ENCODE measurements around the gene TBC1D3G. TPM values are rescaled to one million over a fixed set of nuclear protein-coding genes. Genes with fewer than 3 reads are reported as not detected.

The TBC1D3G gene
- not detected in 2 replicates for total RNA-seq (2014; rRNA removed; shearing (Covaris generic))

DNA sequence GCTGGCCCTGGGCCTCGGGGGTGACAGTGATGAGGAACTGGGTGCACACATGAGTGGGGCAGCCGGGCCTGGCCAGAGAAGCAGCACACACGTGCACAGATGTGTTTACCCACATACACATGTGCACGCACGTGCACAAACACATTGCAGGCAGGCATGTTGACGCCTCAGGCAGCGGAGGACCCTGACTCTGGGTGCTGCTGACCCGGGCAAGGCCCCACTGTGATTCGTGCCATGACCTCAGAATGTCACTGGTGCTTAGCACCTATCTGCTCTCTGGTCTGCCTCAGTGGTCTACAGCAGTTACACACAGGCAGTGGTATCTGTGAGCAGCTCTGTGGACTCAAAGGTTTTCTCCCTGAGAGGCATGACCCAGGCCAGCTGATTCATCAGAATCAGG is at the start of gene TBC1D3G:
TBC1D3G (plus strand) TSS at position 301 of the 400 bp plus-strand sequence. CDS start 1,528 bp downstream, outside the sequence.

Small RNA genes within 50 kb of the gene (small RNA-seq; reads per million reads assigned to genes)
- gene RF00019, result not detected

Other genes starting within 250 kb of the TBC1D3G start
- gene CCL3, start 233.7 kb upstream of the TBC1D3G start, total RNA-seq (2014; rRNA removed; shearing (Covaris generic)), result not detected in 2 replicates
- gene CCL4, start 220.1 kb upstream of the TBC1D3G start, total RNA-seq (2014; rRNA removed; shearing (Covaris generic)), result 0.72 TPM in 1 of 2 replicates, not detected in the other
- 2.1 and 2.3 TPM in 2 replicates for gene TBC1D3B, start 147.2 kb upstream of the TBC1D3G start, total RNA-seq (2014; rRNA removed; shearing (Covaris generic))
- not detected in 2 replicates for gene CCL3L1, start 127.1 kb upstream of the TBC1D3G start, total RNA-seq (2014; rRNA removed; shearing (Covaris generic))
- gene CCL4L2, start 112.8 kb upstream of the TBC1D3G start, total RNA-seq (2014; rRNA removed; shearing (Covaris generic)), result not detected in 2 replicates
- not detected in 2 replicates for gene TBC1D3I, start 59.3 kb upstream of the TBC1D3G start, total RNA-seq (2014; rRNA removed; shearing (Covaris generic))
- gene TBC1D3H, start 64.6 kb downstream of the TBC1D3G start, total RNA-seq (2014; rRNA removed; shearing (Covaris generic)), result not detected in 2 replicates
- 33.6 and 34.1 TPM in 2 replicates for gene ZNHIT3, start 162.8 kb downstream of the TBC1D3G start, total RNA-seq (2014; rRNA removed; shearing (Covaris generic))
- gene MYO19, start 211.0 kb downstream of the TBC1D3G start, total RNA-seq (2014; rRNA removed; shearing (Covaris generic)), result 112 and 127 TPM in 2 replicates
- 8.2 and 9.0 TPM in 2 replicates for gene PIGW, start 211.1 kb downstream of the TBC1D3G start, total RNA-seq (2014; rRNA removed; shearing (Covaris generic))
- 56.1 and 58.7 TPM in 2 replicates for gene GGNBP2, start 221.0 kb downstream of the TBC1D3G start, total RNA-seq (2014; rRNA removed; shearing (Covaris generic))